Activated T-cell treated with anti-CD3 and anti-CD28 coated beads for 48 hours (primary cell): ENCODE results near the gene PTPN23.
"Not testable (repeated sequence)": the region's sequence is repeated elsewhere in the genome, so short reads cannot be mapped to it uniquely, and the experiment has no call there.

Source experiments
- DNase-seq: peaks from one replicate; pipeline ENCODE4 v3.0.0-alpha.2; 2020; ENCODE audit warnings: low read depth

Gene PTPN23

DNA sequence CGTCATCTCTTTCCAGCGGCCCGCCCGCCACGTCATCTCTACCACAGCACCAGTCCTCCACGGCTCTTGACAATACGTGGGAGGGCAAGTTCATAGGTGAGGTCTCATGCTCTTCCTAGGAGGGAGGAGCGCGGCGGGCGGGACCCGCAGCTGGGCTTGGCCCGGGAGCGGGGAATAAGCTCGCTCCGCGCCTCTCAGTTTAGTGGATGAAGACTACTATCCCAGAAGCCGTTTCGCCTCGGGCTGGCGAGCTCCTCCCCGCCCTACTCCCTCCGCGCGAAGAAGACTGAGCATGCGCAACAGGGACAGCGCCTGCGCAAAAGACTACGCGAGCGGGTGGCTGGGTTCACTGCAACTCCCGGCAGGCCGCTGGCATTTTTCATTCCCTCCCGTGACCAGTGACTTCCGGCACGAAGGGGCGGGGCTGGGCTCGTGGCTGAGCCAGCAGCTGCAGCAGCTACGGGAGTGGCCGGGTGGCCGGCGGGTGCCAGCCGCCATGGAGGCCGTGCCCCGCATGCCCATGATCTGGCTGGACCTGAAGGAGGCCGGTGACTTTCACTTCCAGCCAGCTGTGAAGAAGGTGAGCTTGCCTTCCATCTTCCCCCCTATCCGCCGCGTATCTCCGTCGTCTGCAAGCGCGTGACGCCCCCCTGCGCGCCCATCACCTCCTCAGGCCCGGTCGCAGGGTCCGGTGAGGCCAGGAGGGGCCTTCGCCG lies at the start of gene PTPN23:
Gene PTPN23 (plus strand): TSS at position 421 of the 716 bp plus-strand sequence. CDS start 76 bp downstream, at position 497.
- peak; percentile 98 for DNase-seq

- DNase-seq = no peak
These were observed 46.9 kb upstream of the PTPN23 start for GRCh38 chr3:47333907-47334306.

DNA sequence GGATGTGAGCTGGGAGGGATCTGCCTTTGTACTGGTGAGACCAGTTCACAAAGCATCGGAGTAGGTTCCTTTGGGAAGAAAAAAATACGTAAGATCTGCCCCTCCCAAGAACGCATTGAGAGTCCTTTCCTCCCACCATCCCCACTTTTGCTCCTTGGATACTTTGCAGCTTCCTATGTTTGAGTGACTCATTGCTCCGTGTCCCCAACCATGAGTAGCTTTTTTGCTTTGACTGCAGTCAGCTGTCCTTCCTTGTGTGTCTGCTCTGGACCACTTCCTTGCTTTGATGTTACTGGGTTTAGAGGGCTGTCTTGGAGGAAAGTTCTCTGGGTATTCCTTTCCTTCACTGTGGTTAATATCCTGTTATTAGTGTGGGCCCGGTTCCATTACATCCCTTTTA lies 43.2 kb upstream of the PTPN23 start:
- DNase-seq = no peak

- DNase-seq = no peak
These were observed 40.9 kb upstream of the PTPN23 start for GRCh38 chr3:47339951-47340350.

DNA sequence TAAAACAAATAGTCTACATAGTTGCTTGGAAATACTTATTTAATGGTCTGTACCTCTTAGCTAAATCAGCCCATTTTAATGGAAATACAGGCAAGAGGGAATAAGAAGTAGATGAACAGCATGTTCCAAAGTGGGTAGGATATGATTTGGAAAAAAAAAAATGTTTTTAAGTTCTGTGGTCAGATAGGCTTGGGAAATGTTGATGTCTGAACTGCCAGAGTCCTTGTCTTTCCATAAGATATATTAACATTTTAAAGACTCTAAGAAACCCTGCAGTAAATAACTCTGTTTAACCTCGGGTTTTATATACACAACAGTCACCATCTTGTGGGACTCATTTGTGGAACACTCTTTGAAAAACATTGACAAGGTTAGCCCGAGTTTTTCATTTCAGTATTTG lies 40.0 kb upstream of the PTPN23 start:
- no peak for DNase-seq

DNA sequence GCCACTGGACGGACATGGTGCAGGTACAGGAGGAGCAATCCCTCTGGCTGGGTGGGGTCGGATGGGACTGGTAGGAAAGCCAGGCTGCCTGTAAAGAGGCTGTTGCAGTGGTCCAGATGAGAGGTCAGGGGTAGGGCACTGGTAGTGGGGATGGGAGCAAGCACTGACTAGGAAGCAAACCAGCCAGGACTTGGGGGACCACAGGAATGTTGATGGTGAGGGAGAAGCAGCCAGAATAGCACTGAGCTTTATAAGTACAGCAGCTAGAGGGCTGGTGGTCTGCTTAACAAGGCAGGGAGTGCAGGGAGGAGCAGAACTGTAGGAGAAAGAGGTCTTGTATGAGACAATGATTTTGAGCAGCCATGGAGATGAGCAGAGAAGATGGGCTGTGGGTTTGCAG lies 38.7 kb upstream of the PTPN23 start:
- DNase-seq = no peak

DNA sequence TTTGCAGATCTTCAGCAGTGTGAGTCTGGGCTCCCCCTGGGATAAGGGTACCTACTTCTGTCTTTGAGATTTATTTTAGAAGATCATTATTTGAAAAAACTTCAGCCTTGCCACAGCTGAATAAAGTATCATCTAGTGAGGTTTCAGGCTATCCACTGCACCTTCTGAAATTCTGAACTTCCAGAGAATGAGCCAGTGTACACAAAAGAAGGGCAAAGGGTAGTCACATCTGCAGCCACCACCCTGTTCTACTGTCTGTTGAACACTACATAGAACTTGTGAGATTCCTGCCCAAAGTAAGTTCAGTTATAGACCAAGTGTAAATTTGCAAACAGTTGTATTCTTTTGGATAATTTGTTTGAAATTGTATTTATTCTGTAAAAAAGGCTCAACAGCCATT lies 38.0 kb upstream of the PTPN23 start:
- DNase-seq = no peak

DNA sequence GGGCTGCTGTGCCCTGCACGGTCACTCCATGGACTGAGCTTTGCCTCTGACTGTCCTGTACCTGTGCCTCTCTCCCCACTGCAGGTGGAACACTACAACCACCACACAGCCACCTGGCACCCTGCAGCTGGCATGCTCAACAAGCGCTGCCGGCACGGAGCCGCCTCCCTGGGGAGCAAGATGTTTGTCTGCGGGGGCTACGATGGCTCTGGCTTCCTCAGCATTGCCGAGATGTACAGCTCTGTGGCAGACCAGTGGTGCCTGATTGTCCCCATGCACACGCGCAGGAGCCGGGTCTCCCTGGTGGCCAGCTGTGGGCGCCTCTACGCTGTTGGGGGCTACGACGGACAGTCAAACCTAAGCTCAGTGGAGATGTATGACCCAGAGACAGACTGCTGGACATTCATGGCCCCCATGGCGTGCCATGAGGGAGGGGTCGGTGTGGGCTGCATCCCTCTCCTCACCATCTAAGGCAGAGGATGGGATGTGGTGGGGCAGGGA lies 37.3 kb upstream of the PTPN23 start:
- no peak for DNase-seq

GRCh38 chr3:47344971-47345370 lies 35.9 kb upstream of the PTPN23 start:
- DNase-seq = no peak

- no peak for DNase-seq
These were observed 33.5 kb upstream of the PTPN23 start for GRCh38 chr3:47347217-47347801.

DNA sequence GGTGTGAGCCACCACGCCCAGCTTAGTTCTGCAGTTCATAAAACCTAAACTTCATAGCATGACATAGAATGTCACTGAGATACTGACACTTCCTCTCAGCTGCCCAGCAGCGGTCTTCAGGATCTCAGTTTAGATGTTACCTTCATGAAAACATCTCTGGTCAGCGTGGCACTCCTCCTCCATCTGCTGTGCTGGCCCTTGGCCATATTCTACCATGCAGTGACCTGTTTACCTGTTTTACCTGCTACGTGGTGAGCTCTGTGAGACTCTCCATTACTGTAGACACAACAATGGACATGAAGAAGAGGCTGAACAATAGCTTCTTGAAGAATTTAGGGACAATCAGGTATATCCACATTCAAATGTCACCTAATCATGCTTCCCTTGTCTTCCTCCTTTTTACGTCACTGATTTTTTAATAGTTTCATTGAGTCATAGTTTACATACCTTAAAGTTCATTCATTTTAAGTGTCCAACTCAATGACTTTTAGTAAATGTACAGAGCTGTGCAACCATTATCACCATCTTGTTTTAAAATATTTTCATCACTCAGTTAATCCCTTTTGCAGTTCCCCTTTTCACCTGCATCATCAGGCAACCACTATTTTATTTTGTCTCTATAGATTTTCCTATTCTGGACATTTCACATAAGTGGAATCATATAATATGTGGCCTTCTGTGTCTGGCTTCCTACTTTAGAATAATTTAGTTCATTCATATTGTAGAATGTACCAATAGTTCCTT lies 32.2 kb upstream of the PTPN23 start:
- no peak for DNase-seq

DNA sequence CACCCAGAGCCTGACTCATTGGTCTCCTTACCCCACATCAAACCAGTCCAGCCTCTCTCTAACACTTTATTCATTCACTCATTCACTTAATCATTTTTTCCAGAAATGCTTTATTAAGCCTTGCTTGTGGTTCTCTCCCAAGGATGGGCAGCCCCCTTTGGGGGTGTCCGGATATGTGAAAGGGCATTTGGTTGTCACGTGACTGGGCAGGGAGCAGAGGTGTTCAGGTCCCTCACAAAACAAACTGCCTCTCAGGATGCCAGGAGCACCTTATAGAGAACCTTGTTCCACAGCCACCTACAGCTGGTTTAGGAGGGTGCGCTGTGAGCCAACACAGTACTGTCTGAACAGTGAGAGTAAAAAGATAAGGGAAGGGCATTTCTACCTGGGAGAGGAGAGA lies 25.8 kb upstream of the PTPN23 start:
- no peak for DNase-seq

DNA sequence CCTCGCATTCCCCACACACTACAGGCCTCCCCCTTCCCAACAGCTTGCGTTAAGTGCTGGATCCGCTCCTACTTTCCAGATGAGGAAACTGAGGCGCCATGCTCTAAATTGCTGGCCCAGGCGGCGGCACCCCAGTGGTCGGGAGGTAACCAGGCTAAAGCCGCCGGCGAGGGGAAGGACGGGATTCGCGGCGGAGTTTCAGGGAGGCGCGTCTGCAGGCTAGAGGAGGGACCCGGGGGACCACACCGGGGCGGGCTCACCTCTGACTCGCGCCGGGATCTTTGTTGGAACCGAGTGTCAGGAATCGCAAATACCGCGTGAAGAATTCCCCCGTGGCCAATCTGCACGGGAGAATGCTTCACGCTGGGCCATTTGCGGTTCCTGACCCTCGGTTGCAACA lies 24.6 kb upstream of the PTPN23 start:
- DNase-seq = no peak

GRCh38 chr3:47359323-47359722 lies 21.5 kb upstream of the PTPN23 start:
- no peak for DNase-seq

DNA sequence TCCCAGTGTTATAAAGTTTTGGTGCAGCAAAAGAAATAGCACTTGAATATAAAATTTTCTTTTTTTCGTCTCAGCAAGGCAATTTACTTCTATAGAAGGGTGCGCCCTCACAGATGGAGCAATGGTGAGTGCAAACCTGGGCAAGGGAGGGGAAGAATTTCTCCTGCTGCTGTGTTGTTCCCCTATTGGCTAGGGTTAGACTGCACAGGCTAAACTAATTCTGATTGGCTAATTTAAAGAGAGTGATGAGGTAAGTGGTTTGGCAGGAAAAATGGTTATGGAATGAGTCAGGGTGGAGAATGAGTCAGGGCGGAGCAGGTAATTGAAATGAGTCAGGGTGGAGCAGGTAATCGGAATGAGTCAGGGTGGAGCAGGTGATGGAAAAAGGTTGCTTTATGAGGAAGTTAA lies 20.7 kb upstream of the PTPN23 start:
- DNase-seq = peak; percentile 13

GRCh38 chr3:47362701-47363100 lies 18.1 kb upstream of the PTPN23 start:
- no peak for DNase-seq

GRCh38 chr3:47365213-47366153 lies 15.3 kb upstream of the PTPN23 start:
- no peak for DNase-seq

DNA sequence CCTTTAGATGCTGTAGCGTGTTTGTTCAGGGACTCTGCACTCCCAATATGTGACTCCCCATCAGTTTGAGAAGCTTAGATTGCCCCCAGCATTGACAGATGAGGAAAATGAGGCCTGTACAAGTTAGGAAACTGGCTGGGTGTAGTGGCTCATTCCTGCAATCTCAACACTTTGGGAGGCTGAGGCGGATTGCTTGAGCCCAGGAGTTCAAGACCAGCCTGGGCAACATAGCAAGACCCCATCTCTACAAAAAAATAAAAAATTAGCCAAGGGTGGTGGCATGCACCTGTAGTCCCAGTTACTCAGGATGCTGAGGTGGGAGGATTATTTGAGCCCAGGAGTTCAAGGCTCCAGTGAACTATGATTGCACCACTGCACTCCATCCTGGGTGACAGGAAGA lies 14.0 kb upstream of the PTPN23 start:
- DNase-seq = no peak

DNA sequence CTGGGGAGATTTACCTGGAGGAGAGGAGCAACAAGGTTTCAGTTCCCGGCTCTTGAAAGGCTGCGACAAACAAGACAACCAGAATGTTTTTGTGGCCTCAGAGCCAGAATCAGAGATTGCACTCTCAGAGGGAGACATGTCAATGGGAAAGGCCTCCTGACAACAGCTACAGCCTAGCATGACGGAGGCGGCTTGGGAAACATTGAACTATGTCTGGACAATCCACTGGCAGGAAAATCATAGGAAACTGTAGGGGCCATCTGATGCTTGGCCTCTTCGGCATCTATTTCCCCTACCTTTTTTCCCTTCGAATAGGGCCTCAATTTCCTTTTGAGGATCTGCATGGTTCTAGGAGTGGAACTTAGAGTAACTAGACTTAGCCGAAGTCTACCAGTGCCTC lies 13.2 kb upstream of the PTPN23 start:
- DNase-seq = no peak

GRCh38 chr3:47370020-47370419 lies 10.8 kb upstream of the PTPN23 start:
- not testable (repeated sequence) for DNase-seq

DNA sequence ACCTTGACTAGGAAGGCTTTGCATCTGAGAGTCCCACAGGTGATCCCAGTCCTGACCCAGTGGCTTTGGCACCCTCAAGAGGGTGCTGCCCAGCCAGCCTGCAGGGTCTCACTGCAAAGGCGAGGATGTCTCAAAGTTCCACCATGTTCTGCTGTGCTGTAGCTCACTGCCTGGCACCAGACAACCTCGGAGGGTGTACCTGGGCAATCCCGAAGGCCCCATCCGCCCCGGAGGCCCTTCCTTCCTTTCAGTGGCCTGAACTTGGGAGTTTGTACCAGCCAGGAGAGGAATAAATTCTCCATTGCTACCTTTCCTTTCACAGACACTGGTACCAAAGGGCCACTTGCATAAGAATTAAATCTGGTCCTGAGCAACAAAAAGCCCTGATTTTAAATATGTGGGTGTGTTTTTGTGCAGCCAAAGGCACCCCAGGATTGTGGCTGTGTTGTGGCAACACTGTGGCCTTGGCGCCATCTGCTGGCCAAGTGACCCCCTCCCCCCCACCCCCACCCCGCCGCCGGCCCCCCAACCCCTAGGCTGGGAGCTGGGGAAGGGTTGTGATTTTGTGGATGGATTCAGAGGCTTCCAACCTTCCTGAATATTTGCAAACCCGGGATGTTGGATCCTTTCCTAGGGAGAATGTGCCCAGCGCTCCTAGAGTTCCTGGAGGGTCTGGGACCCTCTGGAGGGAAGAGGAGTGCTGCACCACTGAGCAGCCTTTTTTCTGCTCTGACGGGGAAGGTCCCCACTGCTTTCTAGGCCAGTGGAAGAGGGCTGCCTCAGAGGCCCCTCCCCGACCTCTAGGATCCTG lies 9.7 kb upstream of the PTPN23 start:
- DNase-seq = no peak
